SIG-M5 (cell line): ENCODE data around the gene CCBE1.
"Not testable (repeated sequence)": the region's sequence is repeated elsewhere in the genome, so short reads cannot be mapped to it uniquely, and the experiment has no call there.

Experiments used
- DNase-seq: peaks from one replicate; lab custom pipeline; 2025; lab: John Stamatoyannopoulos, UW

Gene CCBE1

GRCh38 chr18:59681521-59682004 lies 15.7 kb downstream of the CCBE1 start:
- no peak for DNase-seq

- no peak for DNase-seq
Measured at GRCh38 chr18:59681051-59681450, 16.2 kb downstream of the CCBE1 start.

- no peak for DNase-seq
Measured at GRCh38 chr18:59675346-59675745, 21.9 kb downstream of the CCBE1 start.

- no peak for DNase-seq
Measured at GRCh38 chr18:59674903-59675270, 22.3 kb downstream of the CCBE1 start.

GRCh38 chr18:59674186-59674902 lies 22.9 kb downstream of the CCBE1 start:
- no peak for DNase-seq

GRCh38 chr18:59672235-59672711 lies 24.9 kb downstream of the CCBE1 start:
- DNase-seq: no peak

GRCh38 chr18:59671551-59671950 lies 25.7 kb downstream of the CCBE1 start:
- DNase-seq: no peak

GRCh38 chr18:59669872-59670657 lies 27.2 kb downstream of the CCBE1 start:
- DNase-seq: no peak

GRCh38 chr18:59667488-59667887 lies 29.7 kb downstream of the CCBE1 start:
- DNase-seq: no peak

- DNase-seq: not testable (repeated sequence)
Measured at GRCh38 chr18:59666007-59666402, 31.2 kb downstream of the CCBE1 start.

- DNase-seq: no peak
Measured at GRCh38 chr18:59665057-59666006, 31.9 kb downstream of the CCBE1 start.

- no peak for DNase-seq
Measured at GRCh38 chr18:59664329-59664728, 32.9 kb downstream of the CCBE1 start.

- DNase-seq: no peak
Measured at GRCh38 chr18:59663096-59663495, 34.1 kb downstream of the CCBE1 start.

GRCh38 chr18:59661891-59662701 lies 35.1 kb downstream of the CCBE1 start:
- DNase-seq: no peak

GRCh38 chr18:59660786-59661743 lies 36.2 kb downstream of the CCBE1 start:
- DNase-seq: no peak

GRCh38 chr18:59660366-59660765 lies 36.9 kb downstream of the CCBE1 start:
- DNase-seq: no peak

GRCh38 chr18:59659508-59660170 lies 37.6 kb downstream of the CCBE1 start:
- no peak for DNase-seq

GRCh38 chr18:59658941-59659340 lies 38.3 kb downstream of the CCBE1 start:
- DNase-seq: no peak

- no peak for DNase-seq
Measured at GRCh38 chr18:59657012-59657411, 40.2 kb downstream of the CCBE1 start.
